ENCODE results near the gene TXNDC11.
A peak's percentile ranks its signal among the peaks of the same experiment; 100 is the strongest.

TXNDC11 gene

DNA sequence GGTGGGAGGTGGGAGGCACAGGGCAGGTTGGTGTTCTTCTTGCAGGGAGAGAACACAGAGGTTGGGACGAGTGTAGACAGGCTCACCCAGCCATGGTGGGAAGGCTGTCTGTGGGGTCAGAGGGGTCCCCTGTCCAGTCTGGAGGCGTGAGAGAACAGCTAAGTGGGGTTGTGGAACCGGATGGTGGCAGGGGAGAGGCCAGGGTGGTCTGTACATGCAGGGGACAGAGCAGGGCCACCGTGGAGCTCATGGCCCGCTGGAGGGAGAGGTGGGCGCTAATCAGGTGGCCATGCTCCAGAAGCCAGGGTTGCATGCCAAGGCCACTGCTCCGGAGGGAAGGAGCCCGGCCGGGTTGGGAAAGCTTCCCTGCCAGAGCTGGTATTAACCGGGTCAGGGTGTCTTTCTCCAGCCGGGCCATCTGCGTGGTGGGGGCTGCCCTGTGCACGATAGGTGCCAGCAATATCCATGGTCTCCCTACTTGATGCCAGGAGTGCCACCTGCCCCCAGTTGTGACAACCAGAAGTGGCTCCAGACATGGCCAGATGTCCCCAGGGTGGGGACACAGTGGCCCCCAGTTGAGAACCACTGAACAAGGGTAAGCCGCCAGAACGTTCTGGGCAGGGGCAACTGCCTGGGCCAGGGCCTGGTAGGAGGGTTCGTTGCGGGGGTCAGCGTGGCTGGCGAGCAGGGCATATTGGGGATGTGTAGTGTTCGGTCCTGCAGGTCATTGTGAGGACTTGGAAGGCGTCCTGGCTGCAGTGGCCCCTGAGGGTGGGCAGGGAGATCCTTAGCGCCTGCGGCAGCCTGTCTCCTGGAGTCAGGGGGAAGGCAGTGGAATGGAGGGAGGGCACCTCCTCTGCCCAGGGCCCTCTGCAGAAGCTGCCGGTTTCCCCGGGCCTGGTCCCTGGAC lies 69.3 kb downstream of the TXNDC11 start:
- DNase-seq = no peak

DNA sequence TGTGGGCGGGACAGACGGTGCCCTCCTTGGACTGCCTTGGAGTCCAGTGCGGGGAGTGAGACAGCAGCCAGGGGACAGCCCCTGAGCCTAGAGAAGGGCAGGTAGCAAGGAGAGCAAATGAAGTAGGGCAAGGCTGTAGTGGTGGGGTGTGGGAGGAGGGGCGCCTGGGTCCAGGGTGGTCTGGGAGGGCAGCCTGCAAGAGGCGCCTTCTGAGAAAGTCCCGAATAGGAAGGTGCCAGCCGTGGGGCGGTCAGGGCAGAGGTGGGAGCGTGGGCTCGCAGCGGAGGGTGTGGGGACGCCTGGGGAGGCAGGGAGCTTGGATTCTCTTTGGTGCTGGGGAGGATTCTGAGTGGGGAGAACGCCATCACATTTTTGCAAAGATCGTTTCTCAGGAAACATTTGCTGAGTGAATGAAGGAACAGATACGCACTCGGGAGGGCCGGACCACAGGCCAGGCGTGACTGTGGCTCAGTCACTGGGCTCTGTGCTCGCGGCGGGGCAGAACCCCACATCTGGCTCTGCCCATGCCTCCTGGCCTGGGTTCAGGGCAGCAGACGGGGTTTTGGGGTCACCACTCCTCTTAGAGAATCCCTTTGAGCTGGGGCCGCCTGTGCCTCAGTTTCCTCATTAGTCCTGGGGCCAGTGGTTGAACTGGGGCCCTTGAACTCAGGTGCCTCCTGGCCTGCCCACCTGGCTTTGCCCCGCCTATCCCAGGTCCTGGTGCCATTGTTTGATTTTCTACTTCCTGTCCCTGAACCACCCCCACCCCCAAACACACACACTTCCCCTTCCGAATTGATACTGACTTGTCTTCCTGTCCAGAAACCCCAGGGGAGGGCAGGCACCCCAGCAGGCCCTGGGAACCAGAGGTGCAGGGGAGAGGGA lies 70.2 kb downstream of the TXNDC11 start:
- no peak for DNase-seq

DNA sequence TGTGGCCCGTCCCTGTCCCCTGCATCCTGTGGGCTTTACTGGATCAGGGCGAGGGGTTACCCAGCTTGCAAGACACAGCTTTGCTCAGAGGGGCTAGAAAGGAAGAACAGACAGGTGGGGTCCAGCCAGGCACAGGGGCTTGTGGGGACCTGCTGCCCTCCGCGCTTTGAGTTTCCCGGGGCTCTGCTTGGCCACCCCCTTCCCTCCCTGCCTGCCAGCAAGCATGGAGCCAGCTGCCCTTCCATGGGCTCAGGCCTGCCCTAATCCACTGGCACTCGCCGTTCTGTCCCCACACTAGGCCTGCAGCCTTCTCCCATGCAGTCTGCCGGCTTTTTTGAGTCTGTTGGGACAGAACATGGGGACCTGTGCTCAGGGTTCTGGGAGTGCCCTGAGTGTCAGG lies 71.0 kb downstream of the TXNDC11 start:
- no peak for DNase-seq

DNA sequence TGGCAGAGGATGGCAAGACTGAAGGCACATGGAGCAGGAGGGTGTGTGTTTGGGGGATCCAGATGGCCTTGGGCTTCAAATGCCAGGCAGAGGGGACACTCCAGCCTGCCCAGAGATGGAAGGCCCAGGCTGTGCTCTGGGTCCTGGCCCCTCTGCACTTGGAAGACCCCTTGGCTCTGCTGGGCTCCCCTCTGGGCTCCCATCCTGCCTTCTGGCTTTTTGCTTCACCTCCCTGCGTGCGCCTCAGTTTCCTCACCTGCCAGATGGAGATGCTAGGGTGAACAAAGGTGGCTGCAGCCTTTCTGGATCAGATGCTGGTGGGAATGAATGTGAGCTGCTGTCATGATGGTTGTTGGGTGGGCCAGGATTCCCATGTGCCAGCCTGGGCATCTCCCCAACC lies 71.4 kb downstream of the TXNDC11 start:
- no peak for DNase-seq

DNA sequence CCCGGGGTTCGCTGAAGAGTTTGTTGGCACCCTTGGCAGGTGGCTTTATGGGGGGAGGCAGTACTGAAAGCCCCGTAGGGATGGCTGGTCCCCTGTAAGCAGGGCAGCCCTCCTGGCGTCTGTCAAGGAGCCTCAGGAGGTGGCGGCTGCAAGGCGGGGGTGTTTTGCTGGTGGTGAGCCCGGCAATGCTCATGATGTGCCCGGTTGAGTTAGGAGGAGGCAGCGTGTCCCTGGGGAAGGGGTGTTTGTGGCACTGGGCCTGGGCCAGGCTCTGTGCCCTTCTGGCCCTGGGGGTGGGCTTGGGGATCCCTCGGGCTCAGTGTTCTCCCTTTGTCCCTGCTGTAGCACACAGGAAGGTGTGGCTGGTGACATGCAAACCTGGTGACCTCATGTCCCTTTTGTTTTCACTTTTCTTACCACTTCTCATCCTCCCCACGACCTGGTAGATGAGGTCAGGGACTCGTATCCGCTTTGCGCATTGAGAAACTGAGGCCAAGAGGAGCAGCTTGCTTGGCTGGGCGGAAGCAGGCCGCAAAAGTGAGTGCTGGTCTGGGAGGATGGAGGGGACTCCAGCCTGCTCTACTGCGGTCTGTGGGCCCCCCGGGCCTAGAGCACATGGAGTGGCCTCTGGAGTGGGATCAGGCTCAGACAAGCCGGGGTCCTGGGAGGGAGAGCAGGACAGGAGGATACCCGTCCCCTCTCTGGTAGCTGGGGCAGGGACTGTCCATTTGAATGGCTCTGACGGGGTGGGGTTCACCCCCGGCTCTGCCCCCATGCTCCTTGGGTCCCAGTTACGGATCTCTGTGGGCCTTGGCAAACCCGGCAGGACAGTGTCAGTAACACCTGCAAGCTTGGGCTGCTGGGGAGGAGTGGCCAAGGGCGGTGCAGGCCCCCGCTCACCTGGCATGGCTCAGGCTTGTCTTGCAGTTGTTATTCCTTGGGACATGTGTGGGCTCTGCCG lies 72.2 kb downstream of the TXNDC11 start:
- no peak for DNase-seq

DNA sequence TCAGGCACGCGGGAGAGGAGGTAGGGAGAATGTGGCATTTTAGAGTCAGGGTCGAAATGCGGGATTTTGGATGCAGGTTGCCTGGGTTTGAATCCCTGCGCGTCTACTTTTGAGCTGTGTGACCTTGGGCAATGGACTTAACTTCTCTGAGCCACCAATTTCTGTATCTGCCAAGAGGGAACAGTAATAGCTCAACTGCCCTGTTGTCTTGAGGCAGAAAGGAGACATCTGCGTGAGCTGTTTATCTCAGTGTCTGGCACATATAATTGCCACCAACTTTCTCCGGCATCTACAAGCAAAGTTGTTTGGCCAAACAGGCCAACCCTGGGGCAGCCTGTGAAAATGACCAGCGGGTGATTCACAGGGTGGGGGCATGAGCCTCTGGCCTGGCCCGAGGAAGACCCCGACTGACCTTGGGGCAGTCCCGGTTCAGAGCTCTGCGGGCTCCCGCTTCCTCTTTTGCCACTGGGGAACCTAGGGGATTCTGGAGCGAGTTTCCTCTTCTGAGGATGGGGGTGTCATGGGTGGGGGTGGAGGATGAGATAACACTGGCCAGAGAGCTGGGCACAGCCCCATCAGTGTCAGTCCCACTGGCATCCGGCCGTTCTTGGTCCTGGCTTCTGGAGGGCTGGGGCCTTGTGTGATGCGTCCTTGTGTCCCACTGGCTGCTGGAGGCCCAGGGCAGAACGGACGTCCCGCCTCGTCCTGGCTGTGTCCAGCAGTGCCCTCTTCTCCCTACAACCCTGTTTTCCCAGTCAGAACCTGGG lies 73.1 kb downstream of the TXNDC11 start:
- DNase-seq = no peak

DNA sequence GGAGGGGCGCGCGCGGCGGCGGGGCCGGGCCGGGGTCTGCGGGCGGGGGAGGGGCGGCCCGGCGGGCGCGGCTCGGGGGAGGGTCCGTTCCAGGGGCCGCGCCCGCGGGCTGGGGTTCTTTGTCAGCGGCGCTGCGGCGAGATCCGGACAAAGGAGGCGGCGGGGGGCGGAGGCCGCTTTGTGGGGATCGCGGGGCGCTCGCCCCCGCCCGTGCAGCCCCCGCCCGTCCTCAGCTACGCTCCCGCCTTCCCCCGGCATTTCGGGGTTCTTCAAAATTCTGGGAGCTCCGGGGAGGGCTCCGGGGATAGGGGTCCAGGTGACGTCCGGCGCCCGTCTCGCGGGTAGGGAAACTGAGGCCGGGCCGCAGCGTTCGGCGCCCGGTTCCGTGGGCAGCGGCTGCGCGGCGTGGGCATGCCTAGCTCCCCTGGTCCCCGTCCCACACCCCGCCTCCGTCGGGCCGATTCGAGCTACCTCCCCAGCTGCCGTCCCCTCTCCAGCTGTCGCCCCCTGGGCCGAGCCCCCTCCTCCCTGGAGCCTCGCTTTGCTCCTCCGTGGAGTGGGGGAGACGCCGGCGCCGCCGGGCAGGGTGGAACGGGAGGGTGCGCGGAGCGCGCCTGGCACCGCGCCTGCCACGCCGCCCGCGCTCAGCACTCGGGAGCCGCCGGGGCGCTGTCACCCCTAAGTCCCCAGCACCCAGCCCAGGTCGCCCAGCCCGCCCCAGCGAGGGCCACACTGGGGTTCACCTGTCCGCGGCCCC lies 73.9 kb downstream of the TXNDC11 start:
- no peak for DNase-seq

DNA sequence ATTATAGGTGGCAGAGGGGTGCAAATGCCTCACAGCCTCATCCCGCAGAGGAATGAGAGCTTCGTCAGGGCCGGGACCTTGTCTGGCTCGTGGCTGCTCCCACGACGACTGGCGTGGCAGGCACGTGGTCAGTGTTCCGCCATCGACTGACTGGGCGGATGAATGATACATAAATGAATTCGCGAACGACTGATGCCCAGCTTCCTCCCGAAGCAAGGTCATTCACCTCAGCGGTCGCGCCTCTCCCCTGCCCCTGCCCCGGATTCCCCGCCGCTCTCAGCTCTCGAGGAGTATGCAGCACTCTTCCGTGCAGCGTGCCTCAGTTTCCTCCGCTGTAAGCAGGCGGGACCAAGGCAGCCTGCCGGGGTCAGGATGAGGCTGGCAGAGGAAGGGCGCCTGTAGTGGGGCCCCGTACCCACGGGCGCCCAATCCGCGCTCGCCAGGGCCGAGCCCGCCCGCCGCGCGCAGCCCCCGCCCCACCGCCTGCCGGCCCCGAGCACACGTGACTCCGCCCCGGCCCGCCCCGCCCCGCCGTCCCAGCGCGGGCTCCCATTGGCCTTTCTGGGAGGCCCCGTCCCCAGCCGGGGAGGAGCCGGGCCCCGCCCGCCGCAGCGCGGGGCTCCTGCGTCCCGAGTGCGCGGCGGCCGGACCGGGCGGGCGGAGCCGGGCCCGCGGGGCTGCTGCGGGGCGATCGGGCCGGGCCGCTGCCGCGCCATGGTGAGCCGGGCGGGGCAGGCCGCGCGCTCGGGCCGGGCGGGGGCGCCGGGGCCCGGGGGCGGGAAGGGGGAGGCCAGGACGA lies 74.6 kb downstream of the TXNDC11 start, which contains the start of gene SNN:
SNN (plus strand) TSS at position 632 of the 799 bp plus-strand sequence. CDS start 7,605 bp downstream, outside the sequence.
- DNase-seq = peak; percentile 87

DNA sequence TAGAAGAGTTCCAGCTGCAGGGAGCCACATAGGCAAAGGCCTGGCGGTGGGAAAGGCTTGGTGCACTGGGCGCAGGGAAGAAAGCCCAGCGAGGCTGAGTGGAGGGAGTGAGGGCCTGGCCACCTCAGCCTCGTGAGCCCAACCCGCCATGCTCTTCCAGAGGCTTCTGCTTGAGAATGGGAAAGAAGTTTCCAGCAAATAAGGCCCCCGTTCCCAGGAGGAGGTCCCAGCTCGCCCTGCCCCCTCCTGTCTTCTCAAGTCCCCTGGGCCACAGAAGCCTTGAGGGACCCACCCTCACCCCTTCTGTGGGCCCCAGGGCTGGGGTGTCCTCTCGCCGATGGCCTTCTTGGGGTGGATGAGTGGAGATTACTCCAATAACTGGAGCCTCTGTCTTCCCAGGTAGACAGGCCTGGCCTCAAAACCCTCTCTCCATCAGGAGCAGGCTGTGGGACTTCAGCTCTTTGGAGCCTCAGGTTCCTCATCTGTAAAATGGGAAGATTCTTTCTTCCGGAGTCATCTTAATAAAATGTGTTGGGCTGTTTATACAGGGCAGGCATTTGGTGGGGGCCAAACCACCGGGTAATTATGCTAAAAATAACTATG lies 75.3 kb downstream of the TXNDC11 start:
- DNase-seq = no peak

DNA sequence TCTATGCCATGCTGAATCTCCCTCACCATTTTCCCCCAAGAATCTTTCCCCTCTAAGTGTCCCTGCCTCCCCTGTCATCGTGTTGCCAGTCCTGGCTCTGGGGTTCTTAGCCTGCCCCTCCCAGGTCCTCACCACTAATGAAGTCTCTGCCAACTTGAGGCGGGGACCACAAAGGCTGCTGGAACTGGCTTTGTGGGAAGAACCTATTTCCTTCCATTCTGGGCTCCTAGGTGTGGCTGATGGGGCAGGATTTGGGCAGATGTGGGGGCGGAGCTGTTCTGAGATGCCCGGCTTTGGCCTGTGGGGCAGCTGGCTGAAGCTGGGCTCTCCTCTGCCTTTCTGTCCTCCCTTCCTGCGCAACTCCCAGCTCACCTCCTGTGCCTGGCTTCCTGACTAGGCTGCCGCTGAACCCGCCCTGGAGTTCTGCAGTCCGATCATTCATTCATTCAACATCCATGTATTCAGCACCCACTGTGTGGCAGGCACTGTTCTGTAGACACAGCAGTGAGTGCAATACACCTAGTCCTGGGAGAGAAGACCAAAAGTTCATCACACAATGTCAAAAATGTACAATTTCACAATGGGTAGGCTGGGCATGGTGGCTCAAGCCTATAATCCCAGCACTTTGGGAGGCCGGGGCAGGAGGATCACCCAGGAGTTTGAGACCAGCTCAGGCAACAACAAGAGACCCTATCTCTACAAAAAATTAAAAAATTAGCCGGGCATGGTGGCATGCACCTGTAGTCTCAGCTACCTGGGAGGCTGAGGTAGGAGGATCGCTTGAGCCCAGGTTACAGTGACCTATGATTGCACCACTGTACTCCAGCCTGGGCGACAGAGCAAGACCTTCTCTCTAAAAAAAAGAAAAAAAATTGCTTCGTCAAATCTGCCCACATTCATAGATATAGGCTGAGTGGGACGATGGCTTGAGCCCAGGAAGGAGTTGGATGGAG lies 76.3 kb downstream of the TXNDC11 start:
- no peak for DNase-seq

DNA sequence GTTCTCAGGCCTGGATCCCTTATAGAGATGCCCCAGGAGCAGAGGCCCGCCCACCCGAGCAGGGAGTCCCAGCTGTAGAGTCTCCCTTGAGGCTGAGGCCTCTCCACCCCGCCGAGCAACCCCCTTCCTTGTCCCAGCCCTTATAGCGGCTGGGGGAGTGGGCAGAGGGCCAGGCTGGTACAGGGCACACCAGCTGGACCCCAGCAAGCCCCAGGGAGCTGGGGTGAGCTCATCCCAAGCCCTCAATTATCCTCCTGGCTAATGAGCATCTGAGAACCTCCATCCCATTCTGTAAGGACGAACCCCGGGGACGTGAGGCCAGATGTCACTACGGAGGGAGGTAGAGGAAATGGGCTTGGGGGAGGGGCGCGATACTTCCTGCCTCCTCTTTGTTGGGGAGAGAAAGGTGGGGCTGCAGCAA lies 77.6 kb downstream of the TXNDC11 start:
- DNase-seq = peak; percentile 57

DNA sequence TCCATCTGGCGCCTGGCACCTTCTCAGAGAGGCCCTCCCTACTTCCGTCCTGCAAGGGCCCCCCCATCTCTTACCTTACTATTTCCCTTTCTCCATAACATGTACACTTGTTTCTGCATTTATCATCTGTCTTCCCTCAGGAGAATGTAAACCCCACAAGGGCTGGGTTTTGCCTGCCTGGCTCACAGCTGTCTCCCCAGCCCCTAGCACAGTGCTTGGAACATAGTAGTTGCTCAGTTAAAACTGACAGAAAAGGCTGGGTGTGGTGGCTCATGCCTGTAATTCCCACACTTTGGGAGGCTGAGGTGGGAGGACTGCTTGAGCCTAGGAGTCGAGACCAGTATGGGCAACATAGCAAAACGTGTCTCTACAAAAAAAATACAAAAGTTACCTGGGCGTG lies 80.1 kb downstream of the TXNDC11 start:
- no peak for DNase-seq

DNA sequence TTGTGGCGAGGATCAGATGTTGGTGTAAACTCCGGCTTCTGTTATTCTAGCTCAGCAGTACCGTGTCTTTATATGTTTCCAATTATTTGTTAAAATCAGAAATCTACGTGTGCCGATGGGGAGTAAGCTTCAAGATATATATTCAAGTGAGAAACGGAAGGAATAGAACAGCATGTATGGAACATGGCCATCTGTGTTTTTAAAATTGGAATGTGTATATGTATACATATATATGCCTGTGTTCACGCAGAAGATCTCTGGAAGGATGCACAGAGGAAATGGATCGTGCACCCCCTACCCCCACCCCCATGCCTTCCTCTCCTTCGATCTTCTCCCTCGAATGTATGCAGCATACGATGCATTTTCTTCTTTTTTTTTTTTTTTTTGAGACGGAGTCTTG lies 82.1 kb downstream of the TXNDC11 start:
- no peak for DNase-seq

DNA sequence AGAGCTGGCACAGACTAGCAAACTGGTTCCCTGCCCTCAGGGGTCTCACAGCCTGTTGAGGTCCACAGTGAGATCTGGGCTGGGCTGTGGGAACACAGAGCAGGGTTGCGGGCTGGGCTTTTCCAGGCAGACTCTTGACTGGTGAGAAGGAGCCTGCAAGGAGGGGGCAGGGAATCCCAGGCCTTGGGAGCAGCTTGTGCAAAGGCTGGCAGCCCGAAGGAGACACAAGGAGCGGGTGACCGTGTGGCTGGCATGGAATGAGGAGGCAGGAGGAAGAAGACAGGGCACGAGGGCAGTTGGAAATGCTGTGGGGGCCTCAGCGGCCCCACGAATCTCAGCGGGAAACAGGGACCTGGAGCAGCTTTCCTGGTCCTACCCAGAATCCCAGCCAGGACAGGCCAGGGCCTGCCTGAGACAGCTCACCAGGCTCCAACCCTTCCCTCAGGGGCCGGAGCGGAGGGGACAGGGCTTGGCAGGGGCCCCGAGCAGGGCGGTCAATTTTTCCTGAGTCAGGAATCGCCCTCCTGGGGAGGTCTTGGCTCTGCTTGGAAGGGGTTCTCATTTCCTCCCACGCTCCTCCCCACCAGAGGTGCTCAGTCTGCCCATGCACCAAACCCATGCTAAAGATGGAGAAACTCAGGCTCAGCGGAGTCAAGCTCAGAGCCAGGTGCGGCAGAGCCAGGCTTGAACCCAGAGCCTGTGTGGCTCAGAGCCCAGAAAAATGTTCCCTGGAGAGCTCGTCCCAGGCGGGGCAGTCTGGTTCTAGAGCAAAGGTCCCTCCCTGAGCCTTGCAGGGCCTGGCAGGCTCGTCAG lies 83.6 kb downstream of the TXNDC11 start:
- DNase-seq = no peak

DNA sequence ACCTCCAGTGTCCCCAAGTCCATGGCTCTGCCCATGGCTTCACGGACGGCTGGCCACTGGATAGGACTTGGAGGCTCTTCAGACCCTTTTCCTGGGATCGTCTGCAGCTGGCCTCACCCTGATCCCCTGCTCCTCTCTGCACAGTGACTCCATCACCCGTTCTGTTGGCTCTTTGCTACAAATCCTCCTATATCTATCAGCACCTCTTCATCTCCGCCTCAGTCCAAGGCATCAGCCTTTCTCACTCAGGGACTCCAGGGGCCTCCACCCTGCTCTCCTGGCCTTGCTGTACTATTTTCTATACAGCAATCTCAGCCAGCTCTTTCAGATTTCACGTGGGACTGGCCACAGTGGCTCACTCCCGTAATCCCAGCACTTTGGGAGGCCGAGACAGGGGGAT lies 85.1 kb downstream of the TXNDC11 start:
- no peak for DNase-seq

DNA sequence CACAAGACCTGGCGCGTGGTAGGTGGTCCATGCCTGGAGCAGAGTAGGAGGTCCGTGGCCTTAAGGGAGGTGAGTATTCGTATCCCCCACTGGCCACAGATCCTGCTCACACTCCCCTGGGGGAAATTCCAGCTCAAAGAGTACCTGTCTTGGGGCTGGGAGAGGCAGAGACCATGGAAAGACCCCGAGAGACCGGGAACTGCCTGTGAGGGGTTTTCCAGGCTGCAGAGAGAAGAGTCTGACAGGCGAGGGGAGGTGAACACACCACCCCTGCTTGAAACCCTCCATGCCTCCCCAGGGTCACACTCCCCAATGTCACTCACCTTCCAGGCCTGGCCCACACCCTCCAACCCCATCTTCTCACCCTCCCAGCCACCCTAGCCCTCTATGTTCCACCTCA lies 87.0 kb downstream of the TXNDC11 start:
- DNase-seq = no peak

DNA sequence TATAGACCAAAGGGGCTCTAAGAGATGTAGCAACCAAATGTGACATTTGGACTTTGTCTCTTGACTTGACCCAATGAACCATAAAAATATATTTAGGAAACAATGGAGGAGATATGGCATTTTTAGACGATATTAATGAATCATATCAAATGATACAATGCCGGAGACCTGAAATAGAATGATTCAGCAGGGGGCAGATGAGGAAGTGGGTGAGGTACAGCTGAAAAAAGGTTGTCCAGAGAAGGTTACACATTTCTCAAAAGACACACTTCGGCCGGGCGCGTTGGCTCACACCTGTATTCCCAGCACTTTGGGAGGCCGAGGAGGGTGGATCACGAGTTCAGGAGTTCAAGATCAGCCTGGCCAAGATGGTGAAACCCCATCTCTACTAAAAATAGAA lies 90.9 kb downstream of the TXNDC11 start:
- no peak for DNase-seq
